ENCODE measurements around the gene STX1B. TPM values are rescaled to one million over a fixed set of nuclear protein-coding genes. Genes with fewer than 3 reads are reported as not detected.

STX1B gene
- total RNA-seq, 1 experiment from 2014 or later = 3.9 TPM

DNA sequence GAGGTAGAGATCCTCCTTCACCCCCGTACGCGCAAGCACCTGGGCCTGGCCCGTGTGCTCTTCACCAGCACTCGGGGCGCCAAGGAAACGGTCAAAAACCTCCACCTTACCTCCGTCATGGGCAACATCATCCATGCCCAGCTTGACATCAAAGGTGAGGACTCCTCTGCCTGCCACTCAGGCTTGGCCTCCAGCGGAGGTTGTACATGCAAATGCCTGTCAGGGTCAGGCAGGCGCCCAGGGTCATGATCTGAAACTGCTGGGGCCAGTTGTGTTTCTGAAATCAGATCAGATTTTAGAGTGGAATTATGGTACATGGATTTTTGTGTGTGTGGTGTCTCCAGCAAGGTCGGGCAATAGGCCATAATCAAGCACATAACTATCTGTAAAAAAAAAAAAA is 49.1 kb downstream of the STX1B start:
- Histone ChIP-seq H3K27me3 (ENCODE audit: insufficient read depth, low read depth) (no peaks in the 10 kb centered on the region), H4K20me1 (ENCODE audit: insufficient read depth) (peaks cover 16% of the 10 kb centered on the region), H3F3A (ENCODE audit: insufficient read depth, low read depth) (peaks cover 19% of the 10 kb centered on the region), H3K4me1 (replicated peaks; ENCODE audit: insufficient read depth) (peaks cover 9% of the 10 kb centered on the region), H3K79me2 (ENCODE audit: low read depth) (peaks cover 22% of the 10 kb centered on the region), H3K4me3 (no peak overlapping the region), H3K9me3 (ENCODE audit: insufficient read depth, low read depth) (no peaks in the 10 kb centered on the region), H3K4me2 (no peak overlapping the region), H3K27ac (no peak overlapping the region), H2AFZ (no peak overlapping the region), H3K9me2 (ENCODE audit: insufficient read depth) (no peaks in the 10 kb centered on the region), H3K36me3 (ENCODE audit: low read depth) (peaks cover 48% of the 10 kb centered on the region)
- ChIA-PET POLR2A (ENCODE audit: unreplicated experiment) (no interaction called here), CTCF (no interaction called here)
- TF ChIP-seq, protein P1, sequence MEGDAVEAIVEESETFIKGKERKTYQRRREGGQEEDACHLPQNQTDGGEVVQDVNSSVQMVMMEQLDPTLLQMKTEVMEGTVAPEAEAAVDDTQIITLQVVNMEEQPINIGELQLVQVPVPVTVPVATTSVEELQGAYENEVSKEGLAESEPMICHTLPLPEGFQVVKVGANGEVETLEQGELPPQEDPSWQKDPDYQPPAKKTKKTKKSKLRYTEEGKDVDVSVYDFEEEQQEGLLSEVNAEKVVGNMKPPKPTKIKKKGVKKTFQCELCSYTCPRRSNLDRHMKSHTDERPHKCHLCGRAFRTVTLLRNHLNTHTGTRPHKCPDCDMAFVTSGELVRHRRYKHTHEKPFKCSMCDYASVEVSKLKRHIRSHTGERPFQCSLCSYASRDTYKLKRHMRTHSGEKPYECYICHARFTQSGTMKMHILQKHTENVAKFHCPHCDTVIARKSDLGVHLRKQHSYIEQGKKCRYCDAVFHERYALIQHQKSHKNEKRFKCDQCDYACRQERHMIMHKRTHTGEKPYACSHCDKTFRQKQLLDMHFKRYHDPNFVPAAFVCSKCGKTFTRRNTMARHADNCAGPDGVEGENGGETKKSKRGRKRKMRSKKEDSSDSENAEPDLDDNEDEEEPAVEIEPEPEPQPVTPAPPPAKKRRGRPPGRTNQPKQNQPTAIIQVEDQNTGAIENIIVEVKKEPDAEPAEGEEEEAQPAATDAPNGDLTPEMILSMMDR (conservative IDR thresholded peaks at IDR 0.05) = no peak
- TF ChIP-seq EZH2 (IDR thresholded peaks at IDR 0.05; ENCODE audit: low read depth) = no peak
- intact Hi-C loops (cut with micrococcal nuclease; ENCODE audit: unreplicated experiment) = no loop called here
- DNase-seq = peak in 1 of 2 experiments; percentile 21
- no TSS peak for BruUV-seq (replicated peaks)

DNA sequence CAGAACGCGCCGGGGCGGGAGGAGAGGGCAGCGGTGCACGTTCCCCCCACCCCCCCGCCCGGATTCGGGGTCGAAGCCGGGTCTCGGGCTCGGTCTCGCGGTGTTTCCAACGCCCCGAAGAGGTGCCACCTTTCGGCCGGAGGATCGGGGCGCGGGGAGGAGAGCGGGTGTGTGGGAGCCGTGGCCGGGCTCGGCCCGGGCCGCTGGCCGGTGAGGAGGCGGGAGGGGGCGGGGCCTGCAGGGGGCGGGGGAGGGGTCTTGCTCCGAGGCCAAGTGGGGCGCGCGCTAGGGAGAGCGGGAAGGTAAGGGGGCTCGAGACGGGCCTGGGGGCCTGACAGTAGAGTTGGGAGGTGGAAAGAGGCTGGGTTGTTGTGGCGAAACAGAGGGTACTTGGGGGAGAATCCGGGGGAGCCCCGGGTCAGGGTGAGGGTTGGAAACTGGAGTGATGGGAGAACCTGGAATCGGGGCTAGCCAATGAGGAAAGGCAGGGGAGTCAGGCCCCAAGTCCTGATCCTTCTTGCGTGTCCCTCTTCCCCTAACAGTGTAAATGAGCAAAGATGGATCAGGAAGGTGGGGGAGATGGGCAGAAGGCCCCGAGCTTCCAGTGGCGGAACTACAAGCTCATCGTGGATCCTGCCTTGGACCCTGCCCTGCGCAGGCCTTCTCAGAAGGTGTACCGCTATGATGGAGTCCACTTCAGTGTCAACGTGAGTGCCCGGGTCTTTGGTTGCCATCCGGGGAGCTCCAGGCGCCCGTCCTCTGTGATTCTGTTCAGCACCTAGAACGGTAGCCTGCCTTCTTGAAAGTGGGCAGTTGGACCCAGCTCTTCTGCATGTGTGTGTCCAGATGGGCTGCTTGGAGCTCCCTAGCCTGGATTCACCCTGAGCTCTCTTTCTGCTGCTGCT is 52.0 kb downstream of the STX1B start:
- H3K4me2 ChIP-seq = peak overlapping the region; percentile 94
- H3K4me3 ChIP-seq = peak overlapping the region; percentile 97
- H3K27ac ChIP-seq = no peak overlapping the region
- no peaks in the 10 kb centered on the region for H3K9me3 ChIP-seq (ENCODE audit: insufficient read depth, low read depth)
- TF ChIP-seq, protein P1 (conservative IDR thresholded peaks at IDR 0.05) = no peak
- TF ChIP-seq EZH2 (IDR thresholded peaks at IDR 0.05; ENCODE audit: low read depth) = no peak
- H3K36me3 ChIP-seq (ENCODE audit: low read depth) = peaks cover 40% of the 10 kb centered on the region
- POLR2A ChIA-PET (ENCODE audit: unreplicated experiment) = interaction anchor here (0.6 kb wide), 1 partner anchor 493 kb away, joined by 3 read pairs; no protein-coding TSS in a partner anchor
- CTCF ChIA-PET = interaction anchor here (0.6 to 0.9 kb wide), 4 partner anchors 9 to 300 kb away, joined by 3 to 6 read pairs (median 4); partner anchors contain the start of gene FBRS
- H3F3A ChIP-seq (ENCODE audit: insufficient read depth, low read depth) = peaks cover 38% of the 10 kb centered on the region
- DNase-seq = peak; percentile 58 to 83
- H4K20me1 ChIP-seq (ENCODE audit: insufficient read depth) = peaks cover 16% of the 10 kb centered on the region
- H3K9me2 ChIP-seq (ENCODE audit: insufficient read depth) = no peaks in the 10 kb centered on the region
- no peak overlapping the region for H2AFZ ChIP-seq
- H3K27me3 ChIP-seq (ENCODE audit: insufficient read depth, low read depth) = no peaks in the 10 kb centered on the region
- H3K4me1 ChIP-seq (replicated peaks; ENCODE audit: insufficient read depth) = peaks cover 9% of the 10 kb centered on the region
- intact Hi-C loops (cut with micrococcal nuclease; ENCODE audit: unreplicated experiment) = loop anchor here (10.0 kb wide), 2 partner anchors 496 to 906 kb away; partner anchors contain the start of gene ARMC5
- peaks cover 22% of the 10 kb centered on the region for H3K79me2 ChIP-seq (ENCODE audit: low read depth)
- no TSS peak for BruUV-seq (replicated peaks)

DNA sequence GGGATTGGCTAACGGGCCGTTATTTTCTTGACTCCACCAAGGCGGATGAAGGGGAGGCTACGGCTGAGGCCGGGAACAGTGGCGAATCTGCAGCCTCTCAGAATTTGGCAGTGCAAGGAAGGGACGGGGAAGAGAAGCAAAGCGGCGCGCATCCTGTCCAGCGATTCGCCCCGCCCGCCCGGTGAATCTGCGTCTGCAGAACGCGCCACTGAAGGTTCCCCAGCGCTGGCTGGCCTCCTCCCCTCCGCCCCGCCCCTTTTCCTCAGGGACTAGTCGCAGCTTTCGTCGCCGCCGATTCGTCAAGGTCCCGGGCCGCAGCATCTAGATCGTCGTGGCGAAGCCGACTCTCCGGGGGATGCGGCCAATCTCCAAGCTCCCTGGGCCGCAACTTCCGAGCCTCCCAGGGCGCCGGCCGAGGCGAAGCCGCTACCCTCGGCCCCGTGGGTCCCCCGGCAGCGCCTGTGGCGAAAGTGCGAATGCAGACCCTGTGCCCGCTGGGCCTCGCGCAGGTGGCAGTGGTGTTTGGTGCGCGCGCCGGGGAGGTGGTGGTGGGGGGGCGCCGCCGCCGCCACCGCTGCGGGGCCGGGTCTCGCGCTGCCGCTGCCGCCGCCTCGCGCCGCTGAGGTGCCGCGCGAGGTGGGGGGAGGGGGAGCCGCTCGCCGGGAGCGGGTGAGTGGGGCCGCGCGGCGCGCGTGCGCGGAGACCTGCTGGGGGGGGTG is 52.8 kb downstream of the STX1B start, which contains the start of gene SETD1A:
SETD1A (plus strand) TSS at position 299 of the 719 bp plus-strand sequence. CDS start 978 bp downstream, outside the sequence.
- Histone ChIP-seq H3K27ac (peak within 1 kb of the TSS; percentile 82), H3K4me3 (peak within 1 kb of the TSS; percentile 97), H4K20me1 (ENCODE audit: insufficient read depth) (peaks cover 16% of the 10 kb centered on the region; the same call in 1 of the 2 replicates), H2AFZ (peak within 1 kb of the TSS; percentile 100), H3K79me2 (ENCODE audit: low read depth) (peaks cover 22% of the 10 kb centered on the region), H3K9me2 (ENCODE audit: insufficient read depth) (no peaks in the 10 kb centered on the region), H3K9me3 (ENCODE audit: insufficient read depth, low read depth) (no peaks in the 10 kb centered on the region), H3K36me3 (ENCODE audit: low read depth) (peaks cover 32% of the 10 kb centered on the region), H3K4me2 (peak within 1 kb of the TSS; percentile 94), H3K4me1 (replicated peaks; ENCODE audit: insufficient read depth) (peaks cover 9% of the 10 kb centered on the region), H3K27me3 (ENCODE audit: insufficient read depth, low read depth) (no peaks in the 10 kb centered on the region), H3F3A (ENCODE audit: insufficient read depth, low read depth) (peaks cover 41% of the 10 kb centered on the region)
- intact Hi-C loops (cut with micrococcal nuclease; ENCODE audit: unreplicated experiment) = loop anchor here (1.0 to 10.0 kb wide), 3 partner anchors 34 to 907 kb away; partner anchors contain the start of genes ARMC5 and FBXL19
- ChIA-PET CTCF (interaction anchor here (0.6 to 0.7 kb wide), 3 partner anchors 9 to 299 kb away, joined by 3 to 6 read pairs (median 6); partner anchors contain the start of gene FBRS), POLR2A (ENCODE audit: unreplicated experiment) (no interaction called here)
- BruUV-seq (replicated peaks) = no TSS peak
- TF ChIP-seq, protein P1 (conservative IDR thresholded peaks at IDR 0.05) = no peak
- TF ChIP-seq EZH2 (IDR thresholded peaks at IDR 0.05; ENCODE audit: low read depth) = no peak
- DNase-seq = peak; percentile 86 to 96
